ENCODE results near the gene IRF9.

Gene IRF9

GRCh38 chr14:24149302-24149969, 11.6 kb upstream of the IRF9 start:
- no peak for DNase-seq

- no peak for DNase-seq
These were observed 11.0 kb upstream of the IRF9 start for GRCh38 chr14:24150061-24150460.

GRCh38 chr14:24150567-24150966, 10.5 kb upstream of the IRF9 start:
- no peak for DNase-seq

- no peak for DNase-seq
These were observed 10.1 kb upstream of the IRF9 start for GRCh38 chr14:24150993-24151392.

GRCh38 chr14:24151404-24152080, 9.5 kb upstream of the IRF9 start:
- DNase-seq = no peak

- DNase-seq = no peak
These were observed 6.0 kb upstream of the IRF9 start for GRCh38 chr14:24155100-24155499.

- DNase-seq = no peak
These were observed 4.2 kb upstream of the IRF9 start for GRCh38 chr14:24156840-24157239.

- DNase-seq = no peak
These were observed 3.7 kb upstream of the IRF9 start for GRCh38 chr14:24157331-24157730.

GRCh38 chr14:24159777-24160498, 1.1 kb upstream of the IRF9 start:
- DNase-seq = no peak

- no peak for DNase-seq
These were observed 591 bp upstream of the IRF9 start for GRCh38 chr14:24160499-24160849.

- peak; percentile 25 for DNase-seq
These were observed 1.0 kb downstream of the IRF9 start for GRCh38 chr14:24162093-24162492.

- no peak for DNase-seq
These were observed 3.5 kb downstream of the IRF9 start for GRCh38 chr14:24164518-24164991.

- no peak for DNase-seq
These were observed 4.7 kb downstream of the IRF9 start for GRCh38 chr14:24165785-24166184.

GRCh38 chr14:24167469-24168114, 6.5 kb downstream of the IRF9 start:
- no peak for DNase-seq

- DNase-seq = peak; percentile 66
These were observed 10.6 kb downstream of the IRF9 start, which contains the start of gene REC8 for GRCh38 chr14:24171422-24172260. REC8 (plus strand) TSS chr14:24172080; CDS start chr14:24172553, 473 bp downstream.

- no peak for DNase-seq
These were observed 11.3 kb downstream of the IRF9 start for GRCh38 chr14:24172261-24172860.

GRCh38 chr14:24172871-24173281, 11.8 kb downstream of the IRF9 start:
- DNase-seq = no peak

- no peak for DNase-seq
These were observed 15.5 kb downstream of the IRF9 start for GRCh38 chr14:24176599-24176998.

- DNase-seq = no peak
These were observed 16.2 kb downstream of the IRF9 start for GRCh38 chr14:24177041-24177825.

GRCh38 chr14:24177891-24178290, 16.8 kb downstream of the IRF9 start:
- DNase-seq = no peak
